HCT116 (cell line): Measurements from ENCODE around the gene MMD. TPM values are rescaled to one million over a fixed set of nuclear protein-coding genes. Genes with fewer than 3 reads are reported as not detected.

Experiments used
- ATAC-seq: fragments of 200-7000 bp; cut with Tn5 transposase; 2 replicates; pipeline ENCODE4 v1.9.1; 2020; ENCODE audit warnings: mild to moderate bottlenecking, moderate library complexity
- BruUV-seq: library from RNA; stranded (reverse); fragments of 400-500 nt; replicated peaks from 2 replicates; lab custom pipeline; 2021; lab: Mats Ljungman, UMichigan
- CTCF ChIA-PET: fragments of 300-600 bp; sonication (Branson Sonifier 250); formaldehyde crosslinking; loops from one replicate; lab custom pipeline; 2021; ENCODE audit warnings: antibody characterized with exemption; lab: Charles Lee
- POLR2A ChIA-PET: fragments of 300-600, 350-600 bp; sonication (Branson Sonifier 250); formaldehyde crosslinking; loops from one replicate; lab custom pipeline; 2021; ENCODE audit warnings: antibody characterized with exemption; lab: Charles Lee
- RAD21 ChIA-PET, 2 experiments: fragments of 300-600 bp; sonication (Branson Sonifier 250); formaldehyde crosslinking; loops; one replicate each; lab custom pipeline; 2023; ENCODE audit warnings: low total read pairs in 2 of 2; ENCODE audit not compliant: uncharacterized antibody in 2 of 2, unreplicated experiment in 2 of 2, low non-redundant PET in 1 of 2; lab: Charles Lee
- DNase-seq: peaks from one replicate; pipeline ENCODE4 v3.0.0-alpha.2; 2010; ENCODE audit warnings: low read depth, low spot score
- H2AFZ ChIP-seq: fragments of 200-600 bp; shearing (Covaris generic), sonication (generic); 2 replicates; pipeline ENCODE4 v1.6.1; 2017; ENCODE audit warnings: low read depth, mixed run types, mixed read lengths, antibody characterized with exemption, low read length; ENCODE audit not compliant: poor library complexity, severe bottlenecking
- H3K27ac ChIP-seq: 2 replicates; pipeline ENCODE4 v1.5.1; 2012; ENCODE audit warnings: low read depth, low read length
- H3K27me3 ChIP-seq: fragments of 200-600 bp; sonication (generic); 2 replicates; pipeline ENCODE4 v1.6.1; 2016; ENCODE audit warnings: mixed run types, low read length, mixed read lengths; ENCODE audit not compliant: insufficient read depth
- H3K36me3 ChIP-seq, 2 experiments: fragments of 200-500 bp in 1 of 2; fragments of 200-600 bp in 1 of 2; sonication (Bioruptor generic) in 1 of 2; sonication (generic) in 1 of 2; 2 replicates each; pipeline versions ENCODE4 v1.5.1 to v1.6.1; 2014 to 2016; ENCODE audit warnings: low read length in 2 of 2, inconsistent platforms in 1 of 2, mixed read lengths in 1 of 2, mixed run types in 1 of 2; ENCODE audit not compliant: insufficient read depth in 2 of 2, control insufficient read depth in 1 of 2
- H3K4me1 ChIP-seq, 2 experiments: fragments of 200-600 bp in 1 of 2; sonication (generic) in 1 of 2; 2 replicates each; pipeline versions ENCODE4 v1.5.1 to v1.6.1; 2012 to 2017; ENCODE audit warnings: low read length in 2 of 2, inconsistent platforms in 1 of 2, mild to moderate bottlenecking in 1 of 2, mixed read lengths in 1 of 2, mixed run types in 1 of 2, moderate library complexity in 1 of 2; ENCODE audit not compliant: insufficient read depth in 2 of 2, control insufficient read depth in 1 of 2
- H3K4me2 ChIP-seq: fragments of 200-600 bp; sonication (generic); 2 replicates; pipeline ENCODE4 v1.6.1; 2017; ENCODE audit warnings: mixed run types, low read length, mixed read lengths
- H3K4me3 ChIP-seq, 2 experiments: fragments of 200-600 bp in 1 of 2; sonication (generic) in 1 of 2; replicated peaks in 1 of 2; 2 replicates each; pipeline ENCODE4 v1.5.1; 2011 to 2016; ENCODE audit warnings: low read length in 2 of 2, control low read depth in 1 of 2, low read depth in 1 of 2, mild to moderate bottlenecking in 1 of 2, mixed read lengths in 1 of 2, mixed run types in 1 of 2
- H3K79me2 ChIP-seq: fragments of 200-600 bp; sonication (generic); 2 replicates; pipeline ENCODE4 v1.6.1; 2017; ENCODE audit warnings: mild to moderate bottlenecking, mixed run types, low read length, moderate library complexity, mixed read lengths; ENCODE audit not compliant: insufficient read depth
- H3K9ac ChIP-seq: fragments of 200-600 bp; sonication (generic); 2 replicates; pipeline ENCODE4 v1.6.1; 2016; ENCODE audit warnings: low read length, mixed read lengths
- H3K9me2 ChIP-seq: fragments of 200-600 bp; sonication (generic), shearing (Covaris generic); 2 replicates; pipeline ENCODE4 v1.6.1; 2017; ENCODE audit warnings: mixed run types, mild to moderate bottlenecking, moderate library complexity; ENCODE audit not compliant: insufficient read depth
- H3K9me3 ChIP-seq, 2 experiments: fragments of 200-500 bp in 1 of 2; fragments of 200-600 bp in 1 of 2; sonication (Bioruptor generic) in 1 of 2; sonication (generic) in 1 of 2; 2 replicates each; pipeline ENCODE4 v1.6.1; 2014 to 2017; ENCODE audit warnings: low read length in 2 of 2, mixed read lengths in 2 of 2, inconsistent platforms in 1 of 2, low read depth in 1 of 2, mild to moderate bottlenecking in 1 of 2, mixed run types in 1 of 2, moderate library complexity in 1 of 2; ENCODE audit not compliant: control insufficient read depth in 1 of 2, insufficient read depth in 1 of 2
- H4K20me1 ChIP-seq: fragments of 200-600 bp; sonication (generic), shearing (Covaris generic); 2 replicates; pipeline ENCODE4 v1.6.1; 2017; ENCODE audit warnings: mixed run types, mild to moderate bottlenecking, moderate library complexity; ENCODE audit not compliant: insufficient read depth
- ATF3 ChIP-seq: IDR thresholded peaks from 2 replicates; pipeline ENCODE4 v1.6.1; 2012
- CBX3 ChIP-seq: IDR thresholded peaks from 2 replicates; pipeline ENCODE4 v1.6.1; 2012; ENCODE audit warnings: low read depth
- CEBPB ChIP-seq: IDR thresholded peaks from 2 replicates; pipeline ENCODE4 v1.6.1; 2012; ENCODE audit warnings: low read depth
- ELF1 ChIP-seq: IDR thresholded peaks from 2 replicates; pipeline ENCODE4 v1.6.1; 2012; ENCODE audit warnings: low read depth, borderline replicate concordance
- EZH2 ChIP-seq: fragments of 200-600 bp; sonication (generic); IDR thresholded peaks from 2 replicates; pipeline ENCODE4 v1.6.1; 2017; ENCODE audit warnings: antibody characterized with exemption, mixed run types
- EZH2phosphoT487 ChIP-seq: fragments of 200-600 bp; IDR thresholded peaks from 2 replicates; pipeline ENCODE4 v1.6.1; 2018; ENCODE audit warnings: antibody characterized with exemption, borderline replicate concordance
- FOSL1 ChIP-seq: IDR thresholded peaks from 2 replicates; pipeline ENCODE4 v1.6.1; 2012; ENCODE audit warnings: low read depth
- JUND ChIP-seq: IDR thresholded peaks from 2 replicates; pipeline ENCODE4 v1.6.1; 2012
- POLR2AphosphoS5 ChIP-seq: IDR thresholded peaks from 2 replicates; pipeline ENCODE4 v1.6.1; 2011; ENCODE audit warnings: mild to moderate bottlenecking, low read depth, low read length, moderate library complexity
- RAD21 ChIP-seq: IDR thresholded peaks from 2 replicates; pipeline ENCODE4 v1.6.1; 2012; ENCODE audit warnings: low read depth, mild to moderate bottlenecking
- REST ChIP-seq: IDR thresholded peaks from 2 replicates; pipeline ENCODE4 v1.6.1; 2012; ENCODE audit warnings: low read depth
- SIN3A ChIP-seq: IDR thresholded peaks from 2 replicates; pipeline ENCODE4 v1.6.1; 2012; ENCODE audit warnings: low read depth
- SRF ChIP-seq: IDR thresholded peaks from 2 replicates; pipeline ENCODE4 v1.6.1; 2012; ENCODE audit warnings: low read depth
- TCF7L2 ChIP-seq: IDR thresholded peaks from 2 replicates; pipeline ENCODE4 v1.7.0; 2011; ENCODE audit warnings: borderline replicate concordance, inconsistent platforms; ENCODE audit not compliant: insufficient read depth, insufficient read length; ENCODE audit errors: extremely low read depth
- YY1 ChIP-seq: IDR thresholded peaks from 2 replicates; pipeline ENCODE4 v1.6.1; 2011; ENCODE audit warnings: low read length, low read depth, moderate library complexity, mild to moderate bottlenecking; ENCODE audit not compliant: insufficient replicate concordance; ENCODE audit errors: extremely low read depth
- ZBTB33 ChIP-seq: IDR thresholded peaks from 2 replicates; pipeline ENCODE4 v1.6.1; 2011; ENCODE audit warnings: mild to moderate bottlenecking, low read length, moderate library complexity; ENCODE audit not compliant: insufficient replicate concordance; ENCODE audit errors: extremely low read depth
- ZFX ChIP-seq: fragments of 450-650 bp; IDR thresholded peaks from 2 replicates; pipeline ENCODE4 v1.6.1; 2017
- intact Hi-C: fragments of 100-400 bp; cut with micrococcal nuclease; formaldehyde crosslinking; loops from 2 replicates; pipeline ENCODE4 v1.10.0; 2022
- total RNA-seq: library from RNA; stranded (reverse); gene quantifications from one replicate; pipeline ENCODE4 v1.2.1, GENCODE V29; 2021; ENCODE audit not compliant: unreplicated experiment

MMD gene
- total RNA-seq, 1 experiment from 2014 or later, result 21.3 TPM

- Histone ChIP-seq H3K9me2 (no peaks in the 10 kb centered on the region), H3K27me3 (peaks cover 12% of the 10 kb centered on the region; the same call in 1 of the 2 replicates), H3K4me1 (peaks cover 21 to 39% of the 10 kb centered on the region in 2 experiments), H3K4me2 (no peak overlapping the region), H3K36me3 (no peaks in the 10 kb centered on the region), H3K4me3 (no peak overlapping the region), H3K9ac (no peak overlapping the region), H3K9me3 (no peaks in the 10 kb centered on the region), H2AFZ (no peak overlapping the region), H3K79me2 (no peaks in the 10 kb centered on the region), H3K27ac (no peak overlapping the region), H4K20me1 (no peaks in the 10 kb centered on the region)
- no TSS peak for BruUV-seq
- CTCF ChIA-PET, result no interaction called here
- intact Hi-C loops, result no loop called here
- DNase-seq (no peak), ATAC-seq (no peak)
- TF ChIP-seq JUND (no peak), EZH2 (no peak), EZH2phosphoT487 (no peak), SIN3A (no peak), FOSL1 (no peak), RAD21 (no peak), POLR2AphosphoS5 (no peak), ATF3 (no peak), ELF1 (no peak)
- RAD21 ChIA-PET, result no interaction called here
- POLR2A ChIA-PET, result no interaction called here
Measured at GRCh38 chr17:55435408-55435807, 13.8 kb upstream of the MMD start.

GRCh38 chr17:55434721-55435120, 13.1 kb upstream of the MMD start:
- no TSS peak for BruUV-seq
- Histone ChIP-seq H2AFZ (no peak overlapping the region), H3K27me3 (peaks cover 12% of the 10 kb centered on the region; the same call in 1 of the 2 replicates), H3K9ac (no peak overlapping the region), H3K4me2 (0 out of 2 replicates have a peak overlapping the region, but pooled peaks have one; percentile 2), H4K20me1 (no peaks in the 10 kb centered on the region), H3K9me2 (no peaks in the 10 kb centered on the region), H3K36me3 (no peaks in the 10 kb centered on the region), H3K9me3 (no peaks in the 10 kb centered on the region), H3K4me3 (no peak overlapping the region), H3K4me1 (peaks cover 21 to 39% of the 10 kb centered on the region in 2 experiments), H3K79me2 (no peaks in the 10 kb centered on the region), H3K27ac (no peak overlapping the region)
- TF ChIP-seq YY1 (no peak), JUND (no peak), TCF7L2 (no peak), ZBTB33 (no peak), CEBPB (no peak), REST (no peak), ZFX (no peak), SRF (no peak), CBX3 (no peak), FOSL1 (no peak), ELF1 (no peak)
- DNase-seq (no peak), ATAC-seq (no peak)
- intact Hi-C loops, result no loop called here
- POLR2A ChIA-PET, result no interaction called here
- CTCF ChIA-PET, result no interaction called here
- RAD21 ChIA-PET, result no interaction called here
